Measurements from ENCODE around the gene PPDPF. TPM values are rescaled to one million over a fixed set of nuclear protein-coding genes. Genes with fewer than 3 reads are reported as not detected.

PPDPF gene
- total RNA-seq, 1 experiment from 2014 or later = 149 TPM

GRCh38 chr20:63543733-63544132 is 23.2 kb downstream of the PPDPF start:
- no peak overlapping the region for H2AK5ac ChIP-seq (ENCODE audit: insufficient read length, low read length)
- H4K8ac ChIP-seq (replicated peaks; ENCODE audit: insufficient read length, low read depth, low read length) = no peak overlapping the region
- no peaks in the 10 kb centered on the region for H3K23me2 ChIP-seq (ENCODE audit: insufficient read length, low read depth, low read length, poor library complexity, severe bottlenecking)
- no peak overlapping the region for H2BK20ac ChIP-seq (ENCODE audit: low read depth, low read length, poor library complexity, severe bottlenecking)
- H3K27me3 Mint-ChIP-seq (ENCODE audit: low read depth) = no peaks in the 10 kb centered on the region
- TF ChIP-seq CTCF (conservative IDR thresholded peaks at IDR 0.05) = no peak
- H4K20me1 ChIP-seq (ENCODE audit: control insufficient read depth, insufficient read depth, insufficient read length) = peaks cover 3% of the 10 kb centered on the region
- H3K27ac Mint-ChIP-seq = no peak overlapping the region
- no peak overlapping the region for H3K18ac ChIP-seq (ENCODE audit: insufficient read length, low read depth, low read length)
- H3K4me1 Mint-ChIP-seq = peaks cover 5 to 16% of the 10 kb centered on the region in 2 experiments
- no peaks in the 10 kb centered on the region for H3K36me3 Mint-ChIP-seq (ENCODE audit: insufficient read depth in 1 of 3, low read depth in 3 of 3)
- no peak overlapping the region for H3T11ph ChIP-seq (ENCODE audit: low read length)
- no peak overlapping the region for H3K4ac ChIP-seq (ENCODE audit: low read depth, low read length)
- no peak overlapping the region for H4K5ac ChIP-seq (ENCODE audit: insufficient read length, low read depth, low read length)
- 100% methylated on average over 4 of the region's 6 CpGs for WGBS (ENCODE audit: extremely low coverage, insufficient read length, low lambda C conversion rate)
- H2BK12ac ChIP-seq (ENCODE audit: insufficient read length, low read depth, low read length) = no peak overlapping the region
- no peak overlapping the region for H2AFZ ChIP-seq (ENCODE audit: low read length)
- no peak overlapping the region for H4K91ac ChIP-seq (ENCODE audit: insufficient read length, low read depth, low read length)
- H3K9me3 Mint-ChIP-seq = no peaks in the 10 kb centered on the region
- H3K4me1 ChIP-seq (ENCODE audit: insufficient read depth, low read length) = no peaks in the 10 kb centered on the region; the same call in 1 of the 2 replicates
- H3K4me3 Mint-ChIP-seq = no peak overlapping the region
- no peak overlapping the region for H2BK120ac ChIP-seq (ENCODE audit: low read depth, low read length, poor library complexity, severe bottlenecking)
- H2BK5ac ChIP-seq (ENCODE audit: insufficient read length, low read length) = no peak overlapping the region
- H3K23ac ChIP-seq (ENCODE audit: insufficient read length, low read depth, low read length) = no peak overlapping the region
- no peaks in the 10 kb centered on the region for H3K27me3 ChIP-seq (ENCODE audit: insufficient read depth, low read length)
- no peak overlapping the region for H3K4me2 ChIP-seq (ENCODE audit: insufficient read depth, insufficient read length, low read length)
- H3K79me1 ChIP-seq (ENCODE audit: insufficient read depth, low read depth, low read length, poor library complexity, severe bottlenecking) = no peaks in the 10 kb centered on the region
- no peak overlapping the region for H3K56ac ChIP-seq (ENCODE audit: insufficient read length, low read depth, low read length)
- H2BK15ac ChIP-seq (ENCODE audit: low read depth, low read length) = no peak overlapping the region
- H3K9ac ChIP-seq (ENCODE audit: extremely low read depth, insufficient read length, low read length) = no peak overlapping the region
- H3K14ac ChIP-seq (ENCODE audit: insufficient read depth, low read length) = no peak overlapping the region
- no peak overlapping the region for H3K27ac ChIP-seq (ENCODE audit: insufficient read length, low read depth, low read length)
- H3K79me2 ChIP-seq (ENCODE audit: insufficient read depth, low read length) = no peaks in the 10 kb centered on the region
- DNase-seq = no peak
- H3K9me3 ChIP-seq (ENCODE audit: control insufficient read depth, low read depth, low read length) = no peaks in the 10 kb centered on the region
